Activated CD4-positive, alpha-beta memory T cell treated with anti-CD3 and anti-CD28 coated beads, Interleukin-2, amount 10 ng/mL, durations not matched to agents 7 days and 5 days (primary cell): ENCODE data around the gene DGLUCY. TPM values are rescaled to one million over a fixed set of nuclear protein-coding genes. Genes with fewer than 3 reads are reported as not detected.
A peak's percentile ranks its signal among the peaks of the same experiment; 100 is the strongest.
"Not testable (repeated sequence)": the region's sequence is repeated elsewhere in the genome, so short reads cannot be mapped to it uniquely, and the experiment has no call there.

ENCODE experiments used
- CTCF ChIA-PET: fragments of 350-600 bp; sonication (Branson Sonifier 250); formaldehyde crosslinking; loops from one replicate; lab custom pipeline; 2021; ENCODE audit warnings: antibody characterized with exemption, inconsistent platforms; lab: Charles Lee
- POLR2A ChIA-PET: fragments of 350-600 bp; sonication (Branson Sonifier 250); formaldehyde crosslinking; loops from one replicate; lab custom pipeline; 2021; ENCODE audit warnings: antibody characterized with exemption; lab: Charles Lee
- DNase-seq: peaks from one replicate; pipeline ENCODE4 v3.0.0-alpha.2; 2020
- H3K27ac Mint-ChIP-seq: one replicate; pipeline ENCODE4 v1.8.0; 2021; ENCODE audit warnings: mild to moderate bottlenecking, mixed read lengths
- H3K27me3 Mint-ChIP-seq: one replicate; pipeline ENCODE4 v1.8.0; 2021; ENCODE audit warnings: mixed read lengths
- H3K36me3 Mint-ChIP-seq: one replicate; pipeline ENCODE4 v1.8.0; 2021; ENCODE audit warnings: low read depth, mixed read lengths
- H3K4me1 Mint-ChIP-seq: one replicate; pipeline ENCODE4 v1.8.0; 2021; ENCODE audit warnings: mixed read lengths
- H3K4me3 Mint-ChIP-seq: one replicate; pipeline ENCODE4 v1.8.0; 2021; ENCODE audit warnings: mild to moderate bottlenecking, mixed read lengths
- H3K9me3 Mint-ChIP-seq: one replicate; pipeline ENCODE4 v1.8.0; 2021; ENCODE audit warnings: mixed read lengths
- total RNA-seq, 2 experiments: library from RNA; stranded (reverse); gene quantifications; one replicate each; pipeline ENCODE4 v1.2.3, GENCODE V29; 2021

DGLUCY gene
- total RNA-seq, 2 experiments from 2014 or later: 112 to 115 TPM

- POLR2A ChIA-PET: interaction anchor here (0.8 kb wide), 1 partner anchor 30 kb away, joined by 5 read pairs; no protein-coding TSS in a partner anchor
- CTCF ChIA-PET: interaction anchor here (1.0 to 2.3 kb wide), 4 partner anchors 28 to 243 kb away, joined by 4 to 8 read pairs (median 5); no protein-coding TSS in a partner anchor
- DNase-seq: no peak
- Mint-ChIP-seq H3K36me3 (peaks cover 72% of the 10 kb centered on the region), H3K4me1 (peaks cover 71% of the 10 kb centered on the region), H3K4me3 (no peak overlapping the region), H3K9me3 (no peaks in the 10 kb centered on the region), H3K27me3 (no peaks in the 10 kb centered on the region), H3K27ac (peak overlapping the region; percentile 68)
Observed at GRCh38 chr14:91144425-91145145, 30.7 kb downstream of the DGLUCY start.

GRCh38 chr14:91145391-91146160, 31.7 kb downstream of the DGLUCY start:
- no peak overlapping the region for H3K4me3 Mint-ChIP-seq
- CTCF ChIA-PET: interaction anchor here (0.9 to 2.3 kb wide), 3 partner anchors 10 to 244 kb away, joined by 4 to 8 read pairs (median 5); no protein-coding TSS in a partner anchor
- no peaks in the 10 kb centered on the region for H3K9me3 Mint-ChIP-seq
- H3K27ac Mint-ChIP-seq: no peak overlapping the region
- POLR2A ChIA-PET: interaction anchor here (1.0 to 1.2 kb wide), 2 partner anchors 31 to 264 kb away, joined by 3 read pairs; no protein-coding TSS in a partner anchor
- H3K4me1 Mint-ChIP-seq: peaks cover 61% of the 10 kb centered on the region
- no peaks in the 10 kb centered on the region for H3K27me3 Mint-ChIP-seq
- DNase-seq: no peak
- peaks cover 68% of the 10 kb centered on the region for H3K36me3 Mint-ChIP-seq

GRCh38 chr14:91146661-91147060, 32.8 kb downstream of the DGLUCY start:
- H3K27me3 Mint-ChIP-seq: no peaks in the 10 kb centered on the region
- no peak overlapping the region for H3K4me3 Mint-ChIP-seq
- CTCF ChIA-PET: interaction anchor here (1.2 to 2.3 kb wide), 3 partner anchors 9 to 244 kb away, joined by 3 to 8 read pairs (median 4); no protein-coding TSS in a partner anchor
- peaks cover 52% of the 10 kb centered on the region for H3K4me1 Mint-ChIP-seq
- POLR2A ChIA-PET: interaction anchor here (1.0 to 1.9 kb wide), 4 partner anchors 31 to 266 kb away, joined by 3 to 7 read pairs (median 4); no protein-coding TSS in a partner anchor
- no peak overlapping the region for H3K27ac Mint-ChIP-seq
- DNase-seq: no peak
- H3K36me3 Mint-ChIP-seq: peaks cover 68% of the 10 kb centered on the region
- H3K9me3 Mint-ChIP-seq: no peaks in the 10 kb centered on the region

- no peak for DNase-seq
- Mint-ChIP-seq H3K4me3 (no peak overlapping the region), H3K9me3 (no peaks in the 10 kb centered on the region), H3K27me3 (no peaks in the 10 kb centered on the region), H3K4me1 (peaks cover 31% of the 10 kb centered on the region), H3K36me3 (peaks cover 59% of the 10 kb centered on the region), H3K27ac (no peak overlapping the region)
- CTCF ChIA-PET: no interaction called here
- POLR2A ChIA-PET: interaction anchor here (0.8 to 1.0 kb wide), 2 partner anchors 11 to 34 kb away, joined by 3 read pairs; no protein-coding TSS in a partner anchor
Observed at GRCh38 chr14:91149462-91149861, 35.6 kb downstream of the DGLUCY start.

- peak overlapping the region; percentile 65 for H3K27ac Mint-ChIP-seq
- no peaks in the 10 kb centered on the region for H3K27me3 Mint-ChIP-seq
- H3K4me3 Mint-ChIP-seq: no peak overlapping the region
- POLR2A ChIA-PET: no interaction called here
- peaks cover 12% of the 10 kb centered on the region for H3K4me1 Mint-ChIP-seq
- no peak for DNase-seq
- no peaks in the 10 kb centered on the region for H3K9me3 Mint-ChIP-seq
- CTCF ChIA-PET: interaction anchor here (1.8 kb wide), 1 partner anchor 21 kb away, joined by 5 read pairs; no protein-coding TSS in a partner anchor
- H3K36me3 Mint-ChIP-seq: peaks cover 59% of the 10 kb centered on the region
Observed at GRCh38 chr14:91152499-91152898, 38.6 kb downstream of the DGLUCY start.

GRCh38 chr14:91153360-91153759, 39.5 kb downstream of the DGLUCY start:
- CTCF ChIA-PET: interaction anchor here (1.3 kb wide), 1 partner anchor 14 kb away, joined by 3 read pairs; no protein-coding TSS in a partner anchor
- Mint-ChIP-seq H3K27ac (peak overlapping the region; percentile 9), H3K9me3 (no peaks in the 10 kb centered on the region), H3K36me3 (peaks cover 65% of the 10 kb centered on the region), H3K27me3 (no peaks in the 10 kb centered on the region), H3K4me1 (peaks cover 12% of the 10 kb centered on the region), H3K4me3 (no peak overlapping the region)
- no peak for DNase-seq
- POLR2A ChIA-PET: interaction anchor here (0.9 kb wide), 1 partner anchor 95 kb away, joined by 3 read pairs; no protein-coding TSS in a partner anchor

- POLR2A ChIA-PET: interaction anchor here (0.9 kb wide), 1 partner anchor 22 kb away, joined by 3 read pairs; no protein-coding TSS in a partner anchor
- H3K36me3 Mint-ChIP-seq: peaks cover 67% of the 10 kb centered on the region
- H3K27ac Mint-ChIP-seq: no peak overlapping the region
- no peak for DNase-seq
- H3K4me1 Mint-ChIP-seq: peaks cover 12% of the 10 kb centered on the region
- H3K9me3 Mint-ChIP-seq: no peaks in the 10 kb centered on the region
- no peaks in the 10 kb centered on the region for H3K27me3 Mint-ChIP-seq
- CTCF ChIA-PET: interaction anchor here (0.6 to 1.3 kb wide), 4 partner anchors 9 to 293 kb away, joined by 3 to 5 read pairs (median 4); no protein-coding TSS in a partner anchor
- H3K4me3 Mint-ChIP-seq: no peak overlapping the region
Observed at GRCh38 chr14:91154851-91155625, 41.2 kb downstream of the DGLUCY start.

- peaks cover 12% of the 10 kb centered on the region for H3K4me1 Mint-ChIP-seq
- no peaks in the 10 kb centered on the region for H3K9me3 Mint-ChIP-seq
- no peak for DNase-seq
- no peak overlapping the region for H3K27ac Mint-ChIP-seq
- ChIA-PET CTCF (interaction anchor here (0.6 to 1.0 kb wide), 3 partner anchors 8 to 292 kb away, joined by 3 to 5 read pairs (median 4); no protein-coding TSS in a partner anchor), POLR2A (no interaction called here)
- peaks cover 73% of the 10 kb centered on the region for H3K36me3 Mint-ChIP-seq
- no peaks in the 10 kb centered on the region for H3K27me3 Mint-ChIP-seq
- no peak overlapping the region for H3K4me3 Mint-ChIP-seq
Observed at GRCh38 chr14:91155626-91156089, 41.8 kb downstream of the DGLUCY start.

- H3K27me3 Mint-ChIP-seq, DNase-seq, H3K9me3 Mint-ChIP-seq, POLR2A ChIA-PET, H3K27ac Mint-ChIP-seq, H3K4me1 Mint-ChIP-seq, H3K4me3 Mint-ChIP-seq: not testable (repeated sequence)
- H3K36me3 Mint-ChIP-seq: peaks cover 73% of the 10 kb centered on the region
- CTCF ChIA-PET: interaction anchor here (0.9 to 1.0 kb wide), 3 partner anchors 9 to 154 kb away, joined by 3 to 5 read pairs (median 3); no protein-coding TSS in a partner anchor
Observed at GRCh38 chr14:91156142-91156666, 42.3 kb downstream of the DGLUCY start.

GRCh38 chr14:91156877-91157276, 43.0 kb downstream of the DGLUCY start:
- H3K27me3 Mint-ChIP-seq, H3K4me1 Mint-ChIP-seq, H3K9me3 Mint-ChIP-seq, H3K27ac Mint-ChIP-seq, H3K4me3 Mint-ChIP-seq, DNase-seq: not testable (repeated sequence)
- POLR2A ChIA-PET: interaction anchor here (1.3 kb wide), 1 partner anchor 14 kb away, joined by 5 read pairs; no protein-coding TSS in a partner anchor
- H3K36me3 Mint-ChIP-seq: peaks cover 79% of the 10 kb centered on the region
- CTCF ChIA-PET: interaction anchor here (0.9 kb wide), 1 partner anchor 153 kb away, joined by 3 read pairs; no protein-coding TSS in a partner anchor

- Mint-ChIP-seq H3K4me1 (peaks cover 4% of the 10 kb centered on the region), H3K4me3 (no peak overlapping the region), H3K27me3 (no peaks in the 10 kb centered on the region), H3K9me3 (no peaks in the 10 kb centered on the region), H3K27ac (no peak overlapping the region), H3K36me3 (peaks cover 79% of the 10 kb centered on the region)
- no peak for DNase-seq
- CTCF ChIA-PET: interaction anchor here (0.8 to 1.6 kb wide), 3 partner anchors 15 to 255 kb away, joined by 3 to 4 read pairs (median 3); no protein-coding TSS in a partner anchor
- POLR2A ChIA-PET: interaction anchor here (1.3 to 1.8 kb wide), 2 partner anchors 15 to 43 kb away, joined by 4 to 5 read pairs; no protein-coding TSS in a partner anchor
Observed at GRCh38 chr14:91158091-91158790, 44.4 kb downstream of the DGLUCY start.
